B cell (primary cell): ENCODE data around the gene PBXIP1. TPM values are rescaled to one million over a fixed set of nuclear protein-coding genes. Genes with fewer than 3 reads are reported as not detected.

Experiments used
- ATAC-seq: fragments of 200-7000 bp; cut with Tn5 transposase; one replicate; pipeline ENCODE4 v1.10.0; 2021; ENCODE audit warnings: low read depth, mild to moderate bottlenecking, moderate number of reproducible peaks, moderate library complexity
- CTCF ChIA-PET: fragments of 350-600 bp; sonication (Branson Sonifier 250); formaldehyde crosslinking; loops from one replicate; lab custom pipeline; 2021; ENCODE audit warnings: antibody characterized with exemption, inconsistent platforms; lab: Charles Lee
- POLR2A ChIA-PET: fragments of 350-600 bp; sonication (Branson Sonifier 250); formaldehyde crosslinking; loops from one replicate; lab custom pipeline; 2021; ENCODE audit warnings: antibody characterized with exemption; lab: Charles Lee
- DNase-seq: peaks from one replicate; pipeline ENCODE4 v3.0.0; 2013
- H2AFZ ChIP-seq: 2 replicates; pipeline ENCODE4 v1.6.1; 2012; ENCODE audit warnings: mild to moderate bottlenecking, low read depth, low read length; ENCODE audit not compliant: insufficient read depth, poor library complexity, severe bottlenecking
- H3K27ac ChIP-seq, 2 donors: 1 replicate in 1 of 2; 2 replicates in 1 of 2; pipeline ENCODE4 v1.5.1; 2012 to 2013; ENCODE audit warnings: low read length in 2 of 2, mild to moderate bottlenecking in 2 of 2, moderate library complexity in 1 of 2
- H3K27me3 ChIP-seq, 4 experiments: fragments of 200-600 bp in 1 of 4; sonication (generic) in 1 of 4; replicated peaks in 1 of 4; 1 replicate in 2 of 4; 2 replicates in 2 of 4; pipeline versions ENCODE4 v1.6.1 to v1.7.0; 2013 to 2016; ENCODE audit warnings: low read length in 3 of 4, mild to moderate bottlenecking in 2 of 4, mixed read lengths in 1 of 4, moderate library complexity in 1 of 4; ENCODE audit not compliant: insufficient read depth in 4 of 4, control insufficient read depth in 3 of 4; ENCODE audit errors: control extremely low read depth in 1 of 4
- H3K36me3 ChIP-seq, 2 experiments: replicated peaks in 1 of 2; 1 replicate in 1 of 2; 2 replicates in 1 of 2; pipeline versions ENCODE4 v1.6.1 to v1.7.1; 2013; ENCODE audit warnings: low read length in 1 of 2; ENCODE audit not compliant: insufficient read depth in 2 of 2, control insufficient read depth in 1 of 2; ENCODE audit errors: control extremely low read depth in 1 of 2, extremely low read depth in 1 of 2
- H3K4me1 ChIP-seq, 2 donors: fragments of 200-600 bp in 1 of 2; sonication (generic) in 1 of 2; 1 replicate in 1 of 2; 2 replicates in 1 of 2; pipeline versions ENCODE4 v1.5.1 to v1.6.1; 2013 to 2017; ENCODE audit warnings: low read length in 2 of 2; ENCODE audit not compliant: control insufficient read depth in 2 of 2, insufficient read depth in 2 of 2
- H3K4me2 ChIP-seq: replicated peaks from 2 replicates; pipeline ENCODE3; 2012; ENCODE audit warnings: mild to moderate bottlenecking, low read depth, low read length; ENCODE audit not compliant: poor library complexity, severe bottlenecking
- H3K4me3 ChIP-seq, 5 experiments: fragments of 200-600 bp in 1 of 5; sonication (generic) in 1 of 5; 1 replicate in 3 of 5; 2 replicates in 2 of 5; pipeline versions ENCODE4 v1.5.1 to v1.7.0; 2011 to 2016; ENCODE audit warnings: low read length in 4 of 5, mild to moderate bottlenecking in 4 of 5, low read depth in 2 of 5, control low read depth in 1 of 5, moderate library complexity in 1 of 5; ENCODE audit not compliant: insufficient read depth in 1 of 5; ENCODE audit errors: control extremely low read depth in 1 of 5, extremely low read depth in 1 of 5
- H3K79me2 ChIP-seq: fragments of 200-600 bp; sonication (generic); one replicate; pipeline ENCODE4 v1.6.0; 2016; ENCODE audit warnings: low read length; ENCODE audit not compliant: control insufficient read depth, insufficient read depth
- H3K9ac ChIP-seq: fragments of 200-600 bp; sonication (generic); 2 replicates; pipeline ENCODE4 v1.6.1; 2017; ENCODE audit warnings: mild to moderate bottlenecking, low read length, moderate library complexity
- H3K9me3 ChIP-seq, 3 donors: one replicate each; pipeline versions ENCODE4 v1.6.1 to v1.7.1; 2013; ENCODE audit warnings: low read length in 2 of 3; ENCODE audit not compliant: control insufficient read depth in 2 of 3, insufficient read depth in 1 of 3; ENCODE audit errors: control extremely low read depth in 1 of 3
- H4K20me1 ChIP-seq: 2 replicates; pipeline ENCODE4 v1.6.0; 2012; ENCODE audit warnings: mild to moderate bottlenecking, low read length; ENCODE audit not compliant: insufficient read depth, control insufficient read depth, poor library complexity, severe bottlenecking
- H3K27ac Mint-ChIP-seq: one replicate; pipeline ENCODE4 v1.8.0; 2021; ENCODE audit warnings: mixed read lengths
- H3K27me3 Mint-ChIP-seq: one replicate; pipeline ENCODE4 v1.8.0; 2021; ENCODE audit warnings: mixed read lengths
- H3K4me1 Mint-ChIP-seq: one replicate; pipeline ENCODE4 v1.8.0; 2021; ENCODE audit warnings: mixed read lengths
- H3K4me3 Mint-ChIP-seq: one replicate; pipeline ENCODE4 v1.8.0; 2021; ENCODE audit warnings: mixed read lengths
- H3K9me3 Mint-ChIP-seq: one replicate; pipeline ENCODE4 v1.8.0; 2022; ENCODE audit warnings: mixed read lengths; ENCODE audit not compliant: insufficient read depth
- CTCF ChIP-seq: fragments of 200-600 bp; IDR thresholded peaks from one replicate; pipeline ENCODE4 v1.8.0; 2022; ENCODE audit warnings: antibody characterized with exemption, mild to moderate bottlenecking
- EZH2 ChIP-seq: IDR thresholded peaks from 2 replicates; pipeline ENCODE4 v1.6.1; 2012; ENCODE audit warnings: borderline replicate concordance, low read depth, mild to moderate bottlenecking, moderate library complexity, low read length; ENCODE audit not compliant: insufficient read depth, poor library complexity, severe bottlenecking
- WGBS: methylation state at CpG from one replicate; pipeline ENCODE4 v1.1.5; 2013; ENCODE audit warnings: missing lambda C conversion rate; ENCODE audit not compliant: insufficient coverage; 5-methylcytosine and 5-hydroxymethylcytosine counted together
- intact Hi-C: fragments of 100-400 bp; cut with micrococcal nuclease; formaldehyde crosslinking; loops from one replicate; pipeline ENCODE4 v1.10.0; 2022
- polyA plus RNA-seq: library from polyadenylated mRNA; depleted of rRNA; stranded (reverse); fragments of >200 nt; gene quantifications from 2 replicates; pipeline ENCODE4 v1.2.3, GENCODE V29; 2012
- total RNA-seq, 2 donors: library from RNA; stranded (reverse); fragments of 120-200 nt in 1 of 2; gene quantifications; 1 replicate in 1 of 2; 2 replicates in 1 of 2; pipeline versions ENCODE4 v1.2.3 to v1.2.4, GENCODE V29; 2013 to 2022

PBXIP1 gene
- total and polyA plus RNA-seq, 2 donors (not counting 1 experiment from before 2014, with no cell fraction given) = 77.6 to 212 TPM

- Histone ChIP-seq H3K4me3 (no peak overlapping the region), H3K27ac (no peak overlapping the region), H3K4me2 (peak overlapping the region; percentile 97), H3K9me3 (no peaks in the 10 kb centered on the region), H4K20me1 (no peaks in the 10 kb centered on the region), H3K27me3 (no peaks in the 10 kb centered on the region), H3K9ac (no peak overlapping the region), H3K4me1 (peaks cover 11 to 17% of the 10 kb centered on the region in 2 donors), H3K79me2 (peaks cover 14% of the 10 kb centered on the region), H3K36me3 (no peaks in the 10 kb centered on the region), H2AFZ (no peak overlapping the region)
- Mint-ChIP-seq H3K27me3 (no peaks in the 10 kb centered on the region), H3K4me1 (peaks cover 23% of the 10 kb centered on the region), H3K27ac (peak overlapping the region; percentile 17), H3K4me3 (peak overlapping the region; percentile 26), H3K9me3 (no peaks in the 10 kb centered on the region)
- ChIA-PET CTCF (interaction anchor here (0.6 to 18.4 kb wide), 20 partner anchors 10 to 953 kb away, joined by 3 to 295 read pairs (median 6); partner anchors contain the start of genes CKS1B, FLAD1, PBXIP1 and PMVK), POLR2A (interaction anchor here (0.7 to 7.4 kb wide), 8 partner anchors 10 to 139 kb away, joined by 3 to 74 read pairs (median 6); partner anchors contain the start of genes CKS1B, FLAD1 and PYGO2)
- 100% methylated on average over 1 of the region's 16 CpGs for WGBS
- no peak for DNase-seq
- intact Hi-C loops = no loop called here
- no peak for TF ChIP-seq CTCF
- TF ChIP-seq EZH2 = no peak
- no peak for ATAC-seq
Observed at GRCh38 chr1:154998201-154998780, 42.4 kb upstream of the PBXIP1 start.

GRCh38 chr1:154996966-154997701 is 41.2 kb upstream of the PBXIP1 start:
- H3K9me3 ChIP-seq = no peaks in the 10 kb centered on the region
- Mint-ChIP-seq H3K9me3 (no peaks in the 10 kb centered on the region), H3K27me3 (no peaks in the 10 kb centered on the region), H3K4me1 (peaks cover 23% of the 10 kb centered on the region), H3K4me3 (no peak overlapping the region), H3K27ac (no peak overlapping the region)
- WGBS = 76% methylated on average over 11 of the region's 15 CpGs
- peaks cover 0 to 6% of the 10 kb centered on the region in 2 experiments for H3K36me3 ChIP-seq
- POLR2A ChIA-PET = no interaction called here
- no peaks in the 10 kb centered on the region for H4K20me1 ChIP-seq
- H3K27me3 ChIP-seq = no peaks in the 10 kb centered on the region
- H3K4me2 ChIP-seq = no peak overlapping the region
- H3K4me3 ChIP-seq = no peak overlapping the region
- peaks cover 11 to 17% of the 10 kb centered on the region in 2 donors for H3K4me1 ChIP-seq
- peaks cover 5% of the 10 kb centered on the region for H3K79me2 ChIP-seq
- intact Hi-C loops = no loop called here
- H3K9ac ChIP-seq = no peak overlapping the region
- CTCF ChIA-PET = interaction anchor here (0.7 to 18.4 kb wide), 10 partner anchors 14 to 90 kb away, joined by 3 to 295 read pairs (median 3); partner anchors contain the start of genes FLAD1, PBXIP1 and PYGO2
- DNase-seq = no peak
- no peak overlapping the region for H2AFZ ChIP-seq
- no peak for ATAC-seq
- no peak overlapping the region for H3K27ac ChIP-seq
- TF ChIP-seq CTCF (no peak), EZH2 (no peak)
